Right cardiac atrium (tissue), 5 donors: Measurements from ENCODE around the gene ITLN2. TPM values are rescaled to one million over a fixed set of nuclear protein-coding genes. Genes with fewer than 3 reads are reported as not detected.
"Not testable (repeated sequence)": the region's sequence is repeated elsewhere in the genome, so short reads cannot be mapped to it uniquely, and the experiment has no call there.

Source experiments
- ATAC-seq, 2 donors: fragments of 200-7000 bp; cut with Tn5 transposase; one replicate each; pipeline versions ENCODE4 v1.8.0 to v1.9.1; 2020; ENCODE audit warnings: moderate library complexity in 2 of 2, mild to moderate bottlenecking in 1 of 2
- DNase-seq, 3 donors: peaks; one replicate each; pipeline ENCODE4 v3.0.0-alpha.2; 2020
- H3K27ac ChIP-seq: one replicate; pipeline ENCODE4 v1.5.1; 2013; ENCODE audit warnings: mild to moderate bottlenecking, low read length, control low read depth, moderate library complexity
- H3K27me3 ChIP-seq: one replicate; pipeline ENCODE4 v1.6.1; 2013; ENCODE audit not compliant: control insufficient read depth, insufficient read depth
- H3K4me1 ChIP-seq: one replicate; pipeline ENCODE4 v1.6.1; 2013; ENCODE audit warnings: low read length; ENCODE audit not compliant: control insufficient read depth, insufficient read depth
- H3K4me3 ChIP-seq: one replicate; pipeline ENCODE4 v1.5.1; 2013; ENCODE audit warnings: low read length, control low read depth
- H3K9me3 ChIP-seq: one replicate; pipeline ENCODE4 v1.6.1; 2013; ENCODE audit warnings: low read length; ENCODE audit not compliant: control insufficient read depth
- WGBS: extraction: QIAGEN DNeasy Blood & Tissue Kit; methylation state at CpG from one replicate; pipeline ENCODE4 v1.1.7; 2013; 5-methylcytosine and 5-hydroxymethylcytosine counted together
- intact Hi-C, 4 donors: fragments of 100-400 bp; cut with DNase I; formaldehyde crosslinking; loops; one replicate each; pipeline versions ENCODE4 v1.11.0 to v1.14.0; 2022 to 2023
- long read RNA-seq, 4 donors: library from polyadenylated mRNA; unstranded; transcript quantifications; one replicate each; pipeline ENCODE4 v2.0.0, GENCODE V29; 2020 to 2021
- polyA plus RNA-seq: library from polyadenylated mRNA; stranded (reverse); fragments of 200-250 nt; gene quantifications from one replicate; pipeline ENCODE4 v1.2.3, GENCODE V29; 2013
- total RNA-seq, 4 donors: library from RNA; stranded (reverse); fragmentation: NEBNext Ultra II Directional; extraction: Animal tissue kit (Norgen Biotek cat#: 25700); gene quantifications; one replicate each; pipeline ENCODE4 v1.2.1, GENCODE V29; 2021
- donor health status: healthy with polysubstance abuse.
- donor health status: DM: no; HTN: yes; CAD: no.
- donor health status: DM: no; HTN: no; CAD: no.
- donor health status: DM: no; HTN: yes; CAD: no; lungs with severe emphysema.
- donor health status: DM: yes; HTN: yes; CAD: no.

The ITLN2 gene
- 1 to 10 TPM in 2 of 4 donors, under 1 TPM in 2; 0.58 to 2.1 (median 0.94) TPM for total RNA-seq
- 0.88 TPM for polyA plus RNA-seq
- long read RNA-seq, donor 1, partial matches to known transcripts, result 2 of 3 reads
- long read RNA-seq, donor 1, other reads (novel, unspliced or antisense), result 1 of 3 reads
- long read RNA-seq, donor 2, partial matches to known transcripts, result 0 of 1 reads
- long read RNA-seq, donor 2, other reads (novel, unspliced or antisense), result 1 of 1 reads
- long read RNA-seq, donor 3, partial matches to known transcripts, result 2 of 2 reads
- long read RNA-seq, donor 3, other reads (novel, unspliced or antisense), result 0 of 2 reads
- long read RNA-seq, donor 4, result 0 reads

DNA sequence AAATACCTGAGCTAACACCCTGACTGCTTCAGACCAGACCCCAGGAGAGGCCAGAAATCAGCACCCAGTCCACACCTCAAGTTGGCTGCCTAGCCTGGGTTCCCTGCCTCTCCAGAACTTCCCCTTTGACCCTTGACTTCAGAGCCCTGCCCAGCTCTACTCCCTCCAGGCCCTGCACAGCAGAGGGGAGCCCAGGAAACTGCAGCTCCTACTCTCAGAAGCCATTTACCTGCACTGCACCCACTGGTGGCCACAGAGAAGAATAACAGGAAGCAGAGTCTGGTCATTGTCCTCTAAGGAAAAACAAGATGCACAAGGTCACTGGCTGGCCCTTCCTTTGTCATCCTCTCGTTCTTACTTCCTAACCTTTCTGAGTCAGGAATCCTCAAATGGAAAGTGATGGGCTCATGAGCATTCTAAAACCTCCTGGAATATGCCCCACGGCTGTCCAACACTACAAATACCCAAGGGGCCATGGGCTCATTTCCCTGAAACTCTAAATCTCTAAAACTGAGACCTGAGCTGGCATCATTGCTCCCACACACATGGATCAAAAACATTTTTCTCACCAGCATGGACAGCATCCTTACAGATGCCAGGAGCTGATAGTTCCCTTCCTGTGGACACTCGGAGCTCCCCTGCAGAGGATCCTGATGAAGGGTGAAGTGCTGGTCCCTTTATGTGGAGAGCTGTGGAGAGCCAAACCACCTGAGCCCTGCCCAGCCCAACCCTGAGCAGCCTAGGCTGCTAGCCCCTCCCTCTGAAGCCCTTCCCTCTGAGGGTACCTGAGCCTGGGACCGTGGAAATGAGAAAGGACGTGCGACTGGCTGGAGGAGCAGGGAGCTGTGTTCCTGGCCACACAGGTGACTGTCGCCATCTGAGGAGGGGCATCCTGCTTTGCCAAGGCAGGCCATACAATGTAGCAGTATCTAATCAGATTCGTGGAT is at the start of gene ITLN2:
ITLN2 (minus strand) TSS at position 652 of the 947 bp plus-strand sequence; CDS start at position 584, 68 bp downstream.
- H3K4me3 ChIP-seq, result no peak within 1 kb of the TSS
- H3K27ac ChIP-seq, result no peak within 1 kb of the TSS
- 76% methylated on average over 8 of the region's 8 CpGs for WGBS
- H3K27me3 ChIP-seq, result no peaks in the 10 kb centered on the region
- DNase-seq, result no peak
- ATAC-seq, result peak; percentile 9 to 12
- intact Hi-C loops, result loop anchor here (5.0 to 10.0 kb wide), 4 partner anchors 117 to 230 kb away; no protein-coding TSS in a partner anchor
- peaks cover 5% of the 10 kb centered on the region for H3K4me1 ChIP-seq
- H3K9me3 ChIP-seq, result no peaks in the 10 kb centered on the region

DNA sequence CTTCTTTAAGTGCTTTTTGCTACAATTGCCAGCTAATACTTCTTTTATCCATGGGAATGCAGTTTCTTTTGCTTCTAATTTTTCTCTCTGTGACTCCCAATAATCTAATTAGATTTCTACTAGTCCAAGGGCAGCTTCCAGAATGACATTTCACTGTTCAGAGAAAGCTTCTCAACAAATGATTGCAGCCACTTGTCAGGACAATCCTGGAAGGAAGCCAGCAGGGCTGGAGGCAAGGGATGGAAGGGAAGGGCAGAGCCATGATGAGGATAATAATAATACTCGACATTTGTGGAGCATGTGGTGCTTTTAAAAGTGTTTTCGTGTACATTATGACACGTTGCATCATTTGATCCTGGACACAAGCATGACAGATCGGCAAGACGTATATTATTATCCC is 46.9 kb upstream of the ITLN2 start:
- DNase-seq, result peak in 1 of 3 donors; percentile 61
- ATAC-seq, result no peak

DNA sequence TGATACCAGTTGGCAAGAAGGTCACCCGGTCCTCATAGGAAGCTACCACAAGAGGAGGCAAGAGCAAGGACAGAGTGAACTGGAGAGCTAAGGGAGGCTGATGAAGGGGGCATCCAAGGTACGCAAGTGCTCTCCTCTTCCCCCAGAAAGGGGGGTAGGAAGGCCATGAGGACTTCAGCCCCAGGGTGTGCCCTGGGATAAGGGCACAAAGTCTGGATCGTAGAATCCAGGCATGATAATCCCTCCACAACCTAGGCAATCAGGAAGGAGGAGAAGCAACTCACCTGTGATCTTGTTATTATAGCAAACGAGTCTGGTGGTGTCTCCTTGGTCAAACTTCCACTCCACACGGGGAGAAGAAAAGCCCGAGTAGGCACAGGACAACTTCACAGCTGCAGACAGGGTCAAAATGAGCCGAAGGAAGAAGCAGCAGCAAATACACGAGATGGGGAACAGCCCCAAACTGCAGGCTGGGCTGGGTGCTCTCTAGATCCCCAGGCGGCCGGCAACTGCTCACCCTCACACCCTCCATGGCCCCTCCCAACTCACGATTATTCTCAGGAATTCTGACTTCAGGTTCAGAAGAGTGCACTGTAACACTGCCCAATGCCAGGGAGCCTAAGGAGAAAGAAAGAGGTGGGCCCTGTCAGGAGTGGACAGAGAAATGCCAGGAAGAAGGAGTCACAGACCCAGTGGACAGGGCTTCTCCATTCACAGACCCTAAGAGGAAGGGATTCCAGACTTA is 46.3 kb upstream of the ITLN2 start:
- Histone ChIP-seq H3K27me3 (no peaks in the 10 kb centered on the region), H3K9me3 (no peaks in the 10 kb centered on the region), H3K27ac (no peak overlapping the region), H3K4me3 (no peak overlapping the region), H3K4me1 (peaks cover 2% of the 10 kb centered on the region)
- intact Hi-C loops, result no loop called here
- DNase-seq, result no peak
- ATAC-seq, result no peak
- 70% methylated on average over 11 of the region's 11 CpGs for WGBS

More for the DNA sequence above, 46.9 kb upstream of the ITLN2 start:
- no peaks in the 10 kb centered on the region for H3K27me3 ChIP-seq
- peaks cover 2% of the 10 kb centered on the region for H3K4me1 ChIP-seq
- H3K9me3 ChIP-seq, result no peaks in the 10 kb centered on the region
- intact Hi-C loops, result no loop called here
- 43% methylated on average over 5 of the region's 5 CpGs for WGBS
- no peak overlapping the region for H3K4me3 ChIP-seq
- no peak overlapping the region for H3K27ac ChIP-seq

DNA sequence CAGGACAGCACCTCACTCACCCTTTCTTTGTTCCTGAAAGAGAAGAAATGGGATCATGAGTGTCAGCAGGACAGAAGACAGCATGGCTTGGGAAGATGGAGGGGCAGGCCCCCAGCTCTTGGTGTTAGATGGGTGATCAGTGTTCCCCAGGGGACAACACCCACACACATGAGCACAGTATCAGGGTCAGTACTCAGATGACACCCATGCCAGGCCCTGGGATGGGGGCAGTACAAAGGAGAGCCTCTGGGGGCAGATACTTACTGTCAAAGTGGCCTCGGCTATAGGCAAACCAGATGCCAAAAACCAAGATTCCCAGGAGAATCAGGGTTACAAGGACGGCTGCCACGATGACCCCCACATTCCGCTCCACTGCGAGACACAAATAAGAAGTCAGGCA is 44.8 kb upstream of the ITLN2 start:
- intact Hi-C loops, result loop anchor here in 3 of 4 donors (5.0 to 10.0 kb wide), 4 partner anchors 45 to 135 kb away; partner anchors contain the start of genes DEDD (in 2 of the 3), KLHDC9 (in 2 of the 3) and USF1 (in 2 of the 3)
- ATAC-seq, result no peak
- Histone ChIP-seq H3K9me3 (no peaks in the 10 kb centered on the region), H3K27me3 (no peaks in the 10 kb centered on the region), H3K4me1 (peaks cover 2% of the 10 kb centered on the region), H3K4me3 (no peak overlapping the region), H3K27ac (no peak overlapping the region)
- 88% methylated on average over 5 of the region's 5 CpGs for WGBS
- no peak for DNase-seq

- intact Hi-C loops, result loop anchor here in 3 of 4 donors (5.0 to 10.0 kb wide), 4 partner anchors 47 to 137 kb away; partner anchors contain the start of genes DEDD (in 2 of the 3), KLHDC9 (in 2 of the 3) and USF1 (in 2 of the 3)
- peak; percentile 90 for ATAC-seq
- Histone ChIP-seq H3K4me1 (peaks cover 2% of the 10 kb centered on the region), H3K27me3 (no peaks in the 10 kb centered on the region), H3K4me3 (no peak overlapping the region), H3K9me3 (no peaks in the 10 kb centered on the region), H3K27ac (peak overlapping the region; percentile 63)
- peak; percentile 74 to 87 (median 83) for DNase-seq
- WGBS, result 68% methylated on average over 1 of the region's 1 CpG
Observed at GRCh38 chr1:160997323-160998038, 42.9 kb upstream of the ITLN2 start.

DNA sequence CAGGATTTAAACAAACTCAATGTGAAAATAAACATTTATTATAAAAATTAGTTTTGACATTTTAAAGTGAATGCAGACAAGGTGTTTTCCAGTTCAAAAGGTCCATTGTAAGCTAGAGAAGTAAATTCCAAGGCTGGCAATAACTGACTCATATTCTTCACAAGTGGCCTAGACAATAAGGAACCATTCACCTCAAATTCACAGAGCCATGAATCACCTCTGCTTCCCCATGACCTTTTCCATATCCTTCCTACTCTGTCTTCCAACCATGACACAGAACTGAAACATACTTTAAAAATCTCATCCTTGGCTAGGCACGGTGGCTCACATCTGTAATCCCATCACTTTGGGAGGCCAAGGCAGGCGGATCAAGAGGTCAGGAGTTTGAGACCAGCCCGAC is 41.6 kb upstream of the ITLN2 start:
- Histone ChIP-seq H3K27me3 (no peaks in the 10 kb centered on the region), H3K4me1 (peaks cover 2% of the 10 kb centered on the region), H3K4me3 (no peak overlapping the region), H3K27ac (no peak overlapping the region), H3K9me3 (no peaks in the 10 kb centered on the region)
- DNase-seq (no peak), ATAC-seq (peak in 1 of 2 donors; percentile 28)
- intact Hi-C loops, result loop anchor here in 3 of 4 donors (5.0 to 10.0 kb wide), 4 partner anchors 49 to 139 kb away; partner anchors contain the start of genes DEDD (in 2 of the 3), KLHDC9 (in 2 of the 3) and USF1 (in 2 of the 3)
- 84% methylated on average over 3 of the region's 3 CpGs for WGBS

DNA sequence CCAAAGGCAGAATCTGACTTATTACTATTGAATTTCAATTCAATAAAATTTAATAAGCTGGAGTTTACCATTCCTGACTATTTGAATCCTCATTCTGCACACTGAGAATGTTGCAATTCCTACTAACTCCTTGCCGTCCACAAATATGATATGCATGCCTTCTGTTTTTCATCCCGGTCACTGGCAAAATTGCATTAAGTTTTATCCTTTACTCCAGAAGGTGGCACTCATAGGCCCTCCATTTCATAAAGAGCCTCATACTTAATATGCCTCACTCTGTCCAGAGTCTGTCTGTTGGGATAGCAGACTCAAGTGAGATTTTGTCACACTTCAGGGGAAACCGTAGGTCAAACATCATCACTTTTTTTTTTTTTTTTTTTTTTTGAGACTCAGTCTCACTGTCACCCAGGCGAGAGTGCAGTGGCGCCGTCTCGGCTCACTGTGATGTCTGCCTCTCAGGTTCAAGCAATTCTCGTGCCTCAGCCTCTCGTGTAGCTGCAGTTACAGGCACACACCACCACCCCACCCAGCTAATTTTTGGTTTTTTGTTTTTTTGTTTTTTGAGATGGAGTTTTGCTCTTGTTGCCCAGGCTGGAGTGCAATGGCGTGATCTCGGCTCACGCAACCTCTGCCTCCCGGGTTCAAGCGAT is 39.1 kb upstream of the ITLN2 start:
- Histone ChIP-seq H3K27me3 (no peaks in the 10 kb centered on the region), H3K9me3 (no peaks in the 10 kb centered on the region), H3K27ac (no peak overlapping the region), H3K4me1 (peaks cover 4% of the 10 kb centered on the region), H3K4me3 (no peak overlapping the region)
- intact Hi-C loops, result loop anchor here in 3 of 4 donors (2.0 to 10.0 kb wide), 5 partner anchors 51 to 266 kb away; partner anchors contain the start of genes DEDD (in 2 of the 3), KLHDC9 (in 2 of the 3) and USF1 (in 2 of the 3)
- peak; percentile 10 to 69 for ATAC-seq
- DNase-seq, result no peak
- WGBS, result 71% methylated on average over 14 of the region's 14 CpGs

- not testable (repeated sequence) for DNase-seq, ATAC-seq, H3K4me1 ChIP-seq, H3K27me3 ChIP-seq, H3K27ac ChIP-seq, H3K4me3 ChIP-seq, H3K9me3 ChIP-seq
- intact Hi-C loops, result loop anchor here in 3 of 4 donors (5.0 to 10.0 kb wide), 4 partner anchors 53 to 265 kb away; partner anchors contain the start of genes DEDD (in 2 of the 3), USF1 (in 2 of the 3) and KLHDC9 (in 1 of the 3)
- WGBS, result 91% methylated on average over 4 of the region's 4 CpGs
Observed at GRCh38 chr1:160992036-160992435, 37.4 kb upstream of the ITLN2 start.

- ATAC-seq (no peak), DNase-seq (no peak)
- WGBS, result 78% methylated on average over 8 of the region's 8 CpGs
- no peaks in the 10 kb centered on the region for H3K27me3 ChIP-seq
- no peak overlapping the region for H3K27ac ChIP-seq
- H3K9me3 ChIP-seq, result no peaks in the 10 kb centered on the region
- peaks cover 1% of the 10 kb centered on the region for H3K4me1 ChIP-seq
- intact Hi-C loops, result no loop called here
- H3K4me3 ChIP-seq, result no peak overlapping the region
Observed at GRCh38 chr1:160987359-160988050, 32.9 kb upstream of the ITLN2 start.
